Left lung (tissue), 10 donors: ENCODE results near the gene GRIK1. TPM values are rescaled to one million over a fixed set of nuclear protein-coding genes. Genes with fewer than 3 reads are reported as not detected.

Experiments used
- ATAC-seq: fragments of 200-7000 bp; cut with Tn5 transposase; one replicate; pipeline ENCODE4 v1.9.1; 2020; ENCODE audit warnings: moderate library complexity
- DNase-seq, 4 donors: peaks; one replicate each; pipeline ENCODE4 v3.0.0-alpha.2; 2013 to 2020
- H3K27ac ChIP-seq, 2 donors: fragments of 200-600 bp; sonication (generic) in 1 of 2; one replicate each; pipeline versions ENCODE4 v1.5.0 to v1.8.0; 2020 to 2021
- H3K27me3 ChIP-seq, 2 donors: fragments of 200-600 bp; sonication (generic) in 1 of 2; one replicate each; pipeline versions ENCODE4 v1.5.0 to v1.8.0; 2020 to 2021
- H3K36me3 ChIP-seq, 2 donors: fragments of 200-600 bp; sonication (generic) in 1 of 2; one replicate each; pipeline versions ENCODE4 v1.5.0 to v1.8.0; 2020 to 2021
- H3K4me1 ChIP-seq, 2 donors: fragments of 200-600 bp; one replicate each; pipeline ENCODE4 v1.8.0; 2021
- H3K4me3 ChIP-seq, 2 donors: fragments of 200-600 bp; sonication (generic) in 1 of 2; one replicate each; pipeline versions ENCODE4 v1.5.0 to v1.8.0; 2020 to 2021; ENCODE audit warnings: mild to moderate bottlenecking in 1 of 2
- H3K9me3 ChIP-seq, 2 donors: fragments of 200-600 bp; sonication (generic) in 1 of 2; one replicate each; pipeline versions ENCODE4 v1.5.0 to v1.8.0; 2020 to 2021
- CTCF ChIP-seq, 2 donors: fragments of 200-600 bp; sonication (generic) in 1 of 2; IDR thresholded peaks; one replicate each; pipeline versions ENCODE4 v1.5.0 to v1.8.0; 2021; ENCODE audit warnings: antibody characterized with exemption in 2 of 2
- intact Hi-C, 2 donors: fragments of 100-400 bp; cut with DNase I; formaldehyde crosslinking; loops; one replicate each; pipeline versions ENCODE4 v1.11.2 to v1.14.2; 2022
- polyA plus RNA-seq, 6 donors: library from polyadenylated mRNA; unstranded; fragments of 120-200 nt; gene quantifications; one replicate each; pipeline ENCODE4 v1.2.1, GENCODE V29; 2013; ENCODE audit not compliant: insufficient read length in 6 of 6
- total RNA-seq, 2 donors: library from RNA; stranded (reverse); fragmentation: NEBNext Ultra II Directional; extraction: Animal tissue kit (Norgen Biotek cat#: 25700); gene quantifications; one replicate each; pipeline ENCODE4 v1.2.1, GENCODE V29; 2021
- donor health status: DM: no; HTN: yes; CAD: no.
- donor health status: DM: no; HTN: no; CAD: no.

Gene GRIK1
- total and polyA plus RNA-seq, 8 donors = 0.38 to 1.5 (median 0.62) TPM; not detected in 2

- ATAC-seq (no peak), DNase-seq (no peak)
- Histone ChIP-seq H3K4me3 (no peak overlapping the region), H3K27ac (no peak overlapping the region), H3K4me1 (no peaks in the 10 kb centered on the region), H3K27me3 (no peaks in the 10 kb centered on the region), H3K36me3 (no peaks in the 10 kb centered on the region), H3K9me3 (peaks cover 0 to 23% of the 10 kb centered on the region in 2 donors)
- TF ChIP-seq CTCF (IDR thresholded peaks at IDR 0.05) = no peak
- intact Hi-C loops = no loop called here
Measured at GRCh38 chr21:29521872-29522271, 417.9 kb downstream of the GRIK1 start.

- no peak for TF ChIP-seq CTCF (IDR thresholded peaks at IDR 0.05)
- Histone ChIP-seq H3K4me1 (no peaks in the 10 kb centered on the region), H3K36me3 (no peaks in the 10 kb centered on the region), H3K9me3 (peaks cover 0 to 7% of the 10 kb centered on the region in 2 donors), H3K27me3 (no peaks in the 10 kb centered on the region), H3K27ac (no peak overlapping the region), H3K4me3 (no peak overlapping the region)
- intact Hi-C loops = no loop called here
- ATAC-seq = no peak
- DNase-seq = peak in 1 of 4 donors; percentile 8
Measured at GRCh38 chr21:29520171-29520570, 419.6 kb downstream of the GRIK1 start.

GRCh38 chr21:29514652-29515247 lies 425.0 kb downstream of the GRIK1 start:
- intact Hi-C loops = no loop called here
- no peaks in the 10 kb centered on the region for H3K36me3 ChIP-seq
- no peaks in the 10 kb centered on the region for H3K27me3 ChIP-seq
- no peak for TF ChIP-seq CTCF (IDR thresholded peaks at IDR 0.05)
- H3K4me3 ChIP-seq = no peak overlapping the region
- no peaks in the 10 kb centered on the region for H3K4me1 ChIP-seq
- no peak for ATAC-seq
- H3K9me3 ChIP-seq = peaks cover 3 to 23% of the 10 kb centered on the region in 2 donors
- no peak overlapping the region for H3K27ac ChIP-seq
- no peak for DNase-seq

- Histone ChIP-seq H3K27me3 (no peaks in the 10 kb centered on the region), H3K4me3 (no peak overlapping the region), H3K9me3 (peaks cover 3 to 23% of the 10 kb centered on the region in 2 donors), H3K36me3 (no peaks in the 10 kb centered on the region), H3K27ac (no peak overlapping the region), H3K4me1 (no peaks in the 10 kb centered on the region)
- DNase-seq (no peak), ATAC-seq (no peak)
- intact Hi-C loops = no loop called here
- no peak for TF ChIP-seq CTCF (IDR thresholded peaks at IDR 0.05)
Measured at GRCh38 chr21:29513535-29513934, 426.3 kb downstream of the GRIK1 start.

DNA sequence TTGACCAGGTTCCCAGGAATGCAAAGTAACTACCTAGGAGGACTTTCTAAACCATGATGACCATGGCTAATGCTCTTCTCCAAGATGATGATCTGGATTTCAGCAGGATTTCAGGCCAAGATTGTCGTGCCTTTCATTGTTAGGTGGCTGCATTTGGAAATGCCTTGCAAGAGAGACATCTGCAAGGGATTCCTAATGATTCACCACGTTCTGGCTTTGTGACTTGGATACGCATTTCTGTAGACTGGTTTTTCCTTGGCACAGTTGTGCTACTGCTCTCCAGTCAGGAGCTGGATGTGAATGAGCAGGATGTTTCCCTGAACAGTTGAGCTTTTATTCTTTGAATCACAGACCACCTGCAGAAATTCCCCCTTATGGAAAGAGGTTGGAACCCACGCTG lies 428.7 kb downstream of the GRIK1 start:
- Histone ChIP-seq H3K27ac (no peak overlapping the region), H3K36me3 (no peaks in the 10 kb centered on the region), H3K9me3 (peaks cover 3 to 23% of the 10 kb centered on the region in 2 donors), H3K27me3 (no peaks in the 10 kb centered on the region), H3K4me1 (no peaks in the 10 kb centered on the region), H3K4me3 (no peak overlapping the region)
- no peak for TF ChIP-seq CTCF (IDR thresholded peaks at IDR 0.05)
- intact Hi-C loops = no loop called here
- no peak for DNase-seq
- no peak for ATAC-seq
